ENCODE results near the gene ATP7A. TPM values are rescaled to one million over a fixed set of nuclear protein-coding genes. Genes with fewer than 3 reads are reported as not detected.

Gene ATP7A
- polyA plus RNA-seq, 1 donor from 2014 or later: 6.2 TPM

- TF ChIP-seq POLR2AphosphoS5 (IDR thresholded peaks at IDR 0.05): no peak
- no peak for TF ChIP-seq EP300 (conservative IDR thresholded peaks at IDR 0.05; ENCODE audit: poor library complexity, severe bottlenecking)
- no peak for TF ChIP-seq RAD21 (conservative IDR thresholded peaks at IDR 0.05)
- no peak for TF ChIP-seq SMC3 (conservative IDR thresholded peaks at IDR 0.05; ENCODE audit: poor library complexity)
- TF ChIP-seq REST (IDR thresholded peaks at IDR 0.05; ENCODE audit: borderline replicate concordance): no peak
- TF ChIP-seq EZH2 (IDR thresholded peaks at IDR 0.05; ENCODE audit: borderline replicate concordance, insufficient read depth, low read length, poor library complexity, severe bottlenecking): no peak
- no peak for TF ChIP-seq MXI1 (conservative IDR thresholded peaks at IDR 0.05; ENCODE audit: poor library complexity, severe bottlenecking)
- TF ChIP-seq CTCF (IDR thresholded peaks at IDR 0.05; ENCODE audit: poor library complexity, severe bottlenecking): no peak
- TF ChIP-seq TAF1 (IDR thresholded peaks at IDR 0.05; ENCODE audit: low read depth): no peak
- no peak overlapping the region for H2AFZ ChIP-seq (ENCODE audit: low read depth, low read length)
- no peaks in the 10 kb centered on the region for H3K9me2 ChIP-seq (ENCODE audit: insufficient read depth, low read length)
- peak overlapping the region; percentile 95 for H3K27ac ChIP-seq (ENCODE audit: low read length)
- peak overlapping the region; percentile 43 for H3K4me2 ChIP-seq (ENCODE audit: low read length)
- H3K9me3 ChIP-seq (ENCODE audit: low read length): no peaks in the 10 kb centered on the region
- H4K20me1 ChIP-seq (ENCODE audit: insufficient read depth): no peaks in the 10 kb centered on the region
- no peaks in the 10 kb centered on the region for H3K36me3 ChIP-seq (ENCODE audit: insufficient read depth, low read length)
- no peak overlapping the region for H3K9ac ChIP-seq (ENCODE audit: low read length)
- no peaks in the 10 kb centered on the region for H3K27me3 ChIP-seq (ENCODE audit: insufficient read depth, low read depth, low read length)
- peak overlapping the region; percentile 78 for H3K4me3 ChIP-seq (ENCODE audit: low read length)
- peaks cover 26% of the 10 kb centered on the region for H3K79me2 ChIP-seq (replicated peaks; ENCODE audit: insufficient read depth, low read length)
- H3F3A ChIP-seq (ENCODE audit: insufficient read depth, low read length, poor library complexity, severe bottlenecking): no peaks in the 10 kb centered on the region
Measured at GRCh38 chrX:77900688-77901087, 9.8 kb upstream of the ATP7A start.

- no peak overlapping the region for H3K27ac ChIP-seq (ENCODE audit: low read length)
- no peaks in the 10 kb centered on the region for H3F3A ChIP-seq (ENCODE audit: insufficient read depth, low read length, poor library complexity, severe bottlenecking)
- H3K9me2 ChIP-seq (ENCODE audit: insufficient read depth, low read length): no peaks in the 10 kb centered on the region
- no peaks in the 10 kb centered on the region for H3K36me3 ChIP-seq (ENCODE audit: insufficient read depth, low read length)
- no peaks in the 10 kb centered on the region for H4K20me1 ChIP-seq (ENCODE audit: insufficient read depth)
- no peak for TF ChIP-seq TAF1 (IDR thresholded peaks at IDR 0.05; ENCODE audit: low read depth)
- H2AFZ ChIP-seq (ENCODE audit: low read depth, low read length): no peak overlapping the region
- H3K4me3 ChIP-seq (ENCODE audit: low read length): peak overlapping the region; percentile 78
- H3K9me3 ChIP-seq (ENCODE audit: low read length): no peaks in the 10 kb centered on the region
- H3K9ac ChIP-seq (ENCODE audit: low read length): no peak overlapping the region
- no peaks in the 10 kb centered on the region for H3K27me3 ChIP-seq (ENCODE audit: insufficient read depth, low read depth, low read length)
- H3K4me2 ChIP-seq (ENCODE audit: low read length): no peak overlapping the region
- H3K79me2 ChIP-seq (replicated peaks; ENCODE audit: insufficient read depth, low read length): peaks cover 26% of the 10 kb centered on the region
Measured at GRCh38 chrX:77901506-77901905, 9.0 kb upstream of the ATP7A start.

All from neural cell (in vitro differentiated cells).